DMS79 (cell line): ENCODE results near the gene GXYLT1.
"Not testable (repeated sequence)": the region's sequence is repeated elsewhere in the genome, so short reads cannot be mapped to it uniquely, and the experiment has no call there.

Experiments
- DNase-seq: peaks from one replicate; lab custom pipeline; 2025; lab: John Stamatoyannopoulos, UW

The GXYLT1 gene

GRCh38 chr12:42144408-42145196, at the start of gene GXYLT1:
TSS of gene GXYLT1 (minus strand) at chr12:42144874. CDS start at chr12:42144646, 228 bp downstream.
- peak; percentile 80 for DNase-seq

DNA sequence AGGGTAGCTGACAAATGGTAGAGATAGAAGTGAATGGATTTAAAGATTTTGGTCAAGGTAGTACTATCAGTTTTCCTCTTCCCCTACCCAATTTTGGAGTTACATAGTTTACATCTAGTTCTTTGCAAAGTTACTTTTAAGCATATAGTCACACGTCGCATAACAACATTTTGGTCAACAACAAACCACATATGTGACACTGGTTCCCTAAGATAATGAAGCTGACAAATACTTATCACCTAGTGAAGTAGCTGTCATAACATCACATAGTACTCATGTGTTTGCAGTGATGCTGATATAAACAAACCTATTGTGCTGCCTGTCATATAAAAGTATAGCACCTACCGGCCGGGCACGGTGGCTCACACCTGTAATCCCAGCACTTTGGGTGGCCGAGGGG, 48.0 kb upstream of the GXYLT1 start:
- DNase-seq = no peak

- DNase-seq = no peak
These were observed 47.6 kb upstream of the GXYLT1 start for GRCh38 chr12:42192258-42192657.

DNA sequence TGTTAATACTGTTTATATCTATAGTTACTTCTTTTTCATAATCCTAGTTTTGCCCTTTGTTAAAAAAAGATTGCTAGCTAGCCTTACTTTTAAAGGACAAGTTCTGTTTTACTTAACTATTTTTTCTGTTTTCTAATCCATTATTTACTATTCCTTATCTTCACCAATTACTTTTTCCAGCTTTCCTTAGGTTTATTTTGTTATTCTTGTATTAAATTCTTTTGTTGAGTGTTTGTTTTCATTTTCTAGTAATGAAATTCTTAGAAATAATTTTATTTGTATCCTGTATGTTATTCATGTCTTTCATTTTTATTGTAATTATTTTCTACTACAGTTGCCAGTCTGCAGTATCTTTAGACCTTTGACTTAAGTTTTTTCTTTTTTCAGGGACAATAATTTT, 45.7 kb upstream of the GXYLT1 start:
- no peak for DNase-seq

- DNase-seq = not testable (repeated sequence)
These were observed 43.6 kb upstream of the GXYLT1 start for GRCh38 chr12:42188275-42188674.

- no peak for DNase-seq
These were observed 43.1 kb upstream of the GXYLT1 start for GRCh38 chr12:42187799-42188198.

DNA sequence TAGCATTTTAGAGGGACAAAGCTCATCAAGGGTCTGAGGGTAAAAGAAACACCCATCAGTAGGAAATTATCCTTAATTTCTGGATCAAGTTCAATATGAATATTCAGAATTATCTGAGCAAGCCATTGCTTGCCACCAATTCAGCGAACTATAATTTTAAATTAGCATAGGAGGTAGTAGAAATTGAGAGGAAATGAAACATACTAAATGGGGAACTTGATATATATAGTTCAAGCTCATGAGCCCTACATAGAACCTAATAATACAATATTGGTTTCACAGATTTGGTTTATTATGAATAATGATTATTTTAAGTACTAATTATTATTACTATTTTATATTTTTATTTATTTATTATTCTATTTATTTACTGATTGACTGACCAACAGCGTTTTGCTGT, 42.1 kb upstream of the GXYLT1 start:
- no peak for DNase-seq

DNA sequence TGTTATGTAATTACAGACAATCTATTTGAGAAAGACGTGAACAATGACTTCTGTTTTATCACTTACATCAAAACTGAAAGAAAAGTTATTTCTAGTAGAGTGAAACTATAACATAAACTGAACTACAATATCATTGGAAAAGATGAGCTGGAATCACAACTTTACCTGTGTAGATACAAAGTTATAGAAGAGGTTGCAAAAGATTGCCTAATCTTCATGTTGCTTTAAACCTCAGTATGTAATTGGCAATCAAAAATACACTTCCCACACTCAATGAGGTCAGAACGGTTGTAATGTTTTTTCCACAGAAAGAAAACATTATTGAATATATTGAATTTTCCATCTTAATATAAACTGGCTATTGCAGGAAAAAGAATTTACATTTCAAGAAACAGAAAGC, 37.7 kb upstream of the GXYLT1 start:
- no peak for DNase-seq

DNA sequence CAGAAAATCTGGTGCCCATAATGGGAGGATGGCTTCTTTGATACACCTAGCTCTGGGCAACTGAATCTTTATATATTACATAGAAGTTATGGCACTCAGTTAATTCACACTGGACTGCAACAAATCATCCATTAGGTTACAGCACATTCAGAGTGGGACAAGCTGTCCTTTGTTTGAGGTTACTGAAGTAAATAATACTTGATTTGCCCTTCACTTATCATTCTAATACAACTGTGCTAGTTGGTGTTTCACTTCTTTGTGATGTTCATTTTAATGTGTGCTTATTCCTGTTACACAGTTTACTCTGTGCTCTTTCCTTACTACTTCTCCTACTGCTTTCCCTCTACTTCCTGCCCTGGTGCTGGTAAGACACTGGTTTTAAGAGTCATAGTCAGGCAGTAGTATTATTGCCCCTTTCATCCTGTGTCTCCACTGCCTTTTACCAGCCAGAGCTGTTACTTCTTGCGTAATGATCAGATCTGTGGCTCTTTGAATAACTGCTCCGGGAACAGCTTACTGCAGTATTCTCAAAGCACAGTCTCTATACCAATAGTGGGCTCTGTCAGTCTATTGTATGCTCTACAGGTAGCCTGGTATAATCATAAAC, 36.4 kb upstream of the GXYLT1 start:
- no peak for DNase-seq

DNA sequence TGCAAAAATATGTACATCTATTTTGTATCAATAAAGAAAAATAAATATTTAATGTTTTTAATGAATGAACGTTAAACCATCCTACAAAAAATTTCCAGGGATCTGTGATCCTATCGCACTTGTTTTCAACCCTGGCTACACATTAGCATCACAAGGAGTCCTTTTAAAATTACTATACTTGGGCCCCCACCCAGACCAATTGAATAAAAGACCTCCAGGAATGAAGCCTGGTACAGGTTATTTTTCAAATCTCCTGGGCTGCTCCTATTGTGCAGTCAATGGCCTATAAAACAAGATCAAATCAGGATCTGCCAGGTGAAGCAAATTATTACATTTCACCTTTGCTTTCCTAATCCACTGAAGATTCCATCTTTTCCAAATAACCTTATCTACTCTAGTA, 33.4 kb upstream of the GXYLT1 start:
- no peak for DNase-seq

DNA sequence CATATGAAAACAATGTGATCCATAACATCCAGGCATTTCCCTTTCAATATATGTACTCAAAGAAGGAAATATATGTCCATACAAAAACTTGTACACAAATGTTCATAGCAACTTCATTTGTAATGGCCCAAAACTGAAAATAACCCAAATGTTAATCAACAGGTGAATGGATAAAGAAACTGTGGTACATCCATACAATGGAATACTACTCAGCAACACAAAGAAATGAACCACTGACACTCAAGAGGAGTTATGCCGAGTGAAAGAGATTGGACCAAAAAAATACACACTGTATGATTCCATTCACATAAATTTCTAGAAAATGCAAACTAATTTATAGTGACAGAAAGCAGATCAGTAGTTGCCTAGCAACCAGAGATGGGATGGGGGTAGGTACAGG, 30.3 kb upstream of the GXYLT1 start:
- DNase-seq = no peak

DNA sequence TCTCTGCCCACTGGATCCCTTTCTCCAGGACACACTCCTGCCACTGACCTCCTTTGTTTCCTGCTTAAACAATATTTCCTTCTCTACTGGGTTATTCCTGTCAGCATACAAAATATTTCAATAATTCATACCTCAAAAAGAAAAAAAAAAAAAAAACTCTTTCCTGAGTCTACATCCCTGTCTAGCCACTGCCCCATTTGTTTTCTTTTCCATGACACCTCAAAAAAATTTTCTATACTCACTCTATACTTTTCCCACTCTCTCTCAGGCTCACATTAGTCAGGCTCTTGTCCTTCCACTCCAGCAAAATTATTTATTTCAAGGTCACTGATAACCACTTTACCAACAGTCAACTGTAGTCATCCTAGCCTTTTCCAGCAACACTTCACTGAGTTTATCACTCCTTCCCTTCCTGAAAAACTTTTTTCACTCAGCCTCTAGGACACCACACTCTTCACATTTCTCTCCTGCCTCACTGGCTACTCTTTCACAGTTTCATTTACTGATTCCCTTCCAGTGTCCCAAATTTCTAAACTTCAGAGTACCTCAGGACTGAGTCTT, 29.4 kb upstream of the GXYLT1 start:
- no peak for DNase-seq

GRCh38 chr12:42172441-42173210, 28.0 kb upstream of the GXYLT1 start:
- no peak for DNase-seq

DNA sequence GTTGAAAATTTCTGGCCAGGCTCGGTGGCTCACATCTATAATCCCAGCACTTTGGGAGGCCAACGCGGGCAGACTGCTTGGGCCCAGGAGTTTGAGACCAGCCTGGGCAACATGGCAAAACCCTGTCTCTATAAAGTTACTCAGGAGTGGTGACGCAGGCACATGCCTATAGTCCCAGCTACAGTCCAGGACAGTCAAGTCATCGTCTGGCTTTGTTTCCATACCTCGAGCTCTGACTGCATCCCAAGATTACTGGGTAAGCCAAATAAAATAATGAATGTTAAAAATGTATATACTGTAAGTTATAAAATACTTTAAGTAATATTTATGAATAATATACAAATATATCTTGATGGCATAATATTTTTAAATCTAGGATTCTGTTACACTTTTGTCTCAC, 23.0 kb upstream of the GXYLT1 start:
- DNase-seq = no peak

GRCh38 chr12:42166501-42166900, 21.8 kb upstream of the GXYLT1 start:
- no peak for DNase-seq

GRCh38 chr12:42163913-42164312, 19.2 kb upstream of the GXYLT1 start:
- no peak for DNase-seq

DNA sequence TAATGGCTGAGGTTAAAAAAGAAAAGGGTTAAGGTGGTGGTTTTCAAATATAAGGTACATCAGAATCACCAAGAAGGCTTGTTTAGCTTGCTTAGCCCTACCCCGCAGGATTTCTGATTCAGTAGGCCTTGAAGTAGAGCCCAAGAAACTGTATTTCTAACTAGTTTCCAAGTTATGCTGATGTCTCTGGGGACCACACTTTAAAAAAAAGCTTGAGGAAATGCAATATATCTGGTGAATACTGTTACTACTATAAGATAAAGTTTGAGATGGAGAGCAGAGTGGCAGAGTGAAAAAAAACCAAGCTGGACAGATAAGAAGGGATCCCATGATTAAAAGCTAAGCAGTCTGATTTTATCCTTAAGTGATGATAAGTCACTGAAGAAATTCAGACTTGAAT, 18.3 kb upstream of the GXYLT1 start:
- DNase-seq = no peak

GRCh38 chr12:42162193-42162592, 17.5 kb upstream of the GXYLT1 start:
- no peak for DNase-seq

DNA sequence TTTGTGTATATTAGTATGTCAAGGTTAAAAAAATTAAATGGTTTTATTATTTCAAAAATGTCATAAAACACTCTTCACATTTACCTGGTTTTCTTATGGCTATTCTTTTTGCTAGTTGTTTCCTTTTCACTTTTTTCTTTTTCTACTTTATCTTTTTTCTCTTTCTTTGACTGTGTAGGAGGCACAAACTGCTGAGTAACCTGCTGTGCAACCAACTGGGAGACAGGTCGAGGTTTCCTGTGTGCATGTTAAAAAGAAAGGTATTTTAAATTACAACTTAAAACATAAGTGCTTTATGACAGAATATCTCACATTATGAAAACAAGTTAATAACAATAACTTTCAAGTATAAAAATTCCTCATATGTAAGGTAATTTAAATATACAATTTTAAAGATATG, 16.9 kb upstream of the GXYLT1 start:
- no peak for DNase-seq

DNA sequence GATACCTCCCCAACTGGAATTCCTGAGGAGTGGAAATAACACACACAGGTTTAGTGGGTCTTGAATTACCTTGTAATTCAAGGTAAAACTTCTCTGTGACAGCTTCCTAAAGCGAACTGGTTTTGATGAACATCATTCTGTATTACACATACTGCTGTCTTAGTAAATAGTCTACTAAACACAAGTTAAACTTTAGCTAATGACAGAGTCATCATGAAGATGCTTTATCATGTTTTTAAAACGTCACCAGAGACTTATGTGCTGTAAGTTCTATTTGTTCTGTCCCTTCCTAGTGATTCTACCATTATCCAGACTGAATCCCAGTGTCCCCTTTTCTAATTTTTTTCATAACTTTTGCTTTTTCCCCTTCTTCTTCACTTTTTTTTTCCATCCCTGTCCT, 11.6 kb upstream of the GXYLT1 start:
- no peak for DNase-seq

- no peak for DNase-seq
These were observed 1.0 kb upstream of the GXYLT1 start for GRCh38 chr12:42145552-42146215.

- DNase-seq = no peak
These were observed 499 bp upstream of the GXYLT1 start for GRCh38 chr12:42145197-42145549.

- DNase-seq = no peak
These were observed 591 bp downstream of the GXYLT1 start for GRCh38 chr12:42144158-42144407.
